ENCODE data around the gene GLIS2.

GLIS2 gene

GRCh38 chr16:4298761-4299522, 16.9 kb upstream of the GLIS2 start:
- no peak for DNase-seq

- no peak for DNase-seq
Measured at GRCh38 chr16:4301177-4301576, 14.7 kb upstream of the GLIS2 start.

- DNase-seq: no peak
Measured at GRCh38 chr16:4301968-4302367, 13.9 kb upstream of the GLIS2 start.

- no peak for DNase-seq
Measured at GRCh38 chr16:4303973-4304372, 11.9 kb upstream of the GLIS2 start.

- no peak for DNase-seq
Measured at GRCh38 chr16:4306470-4307214, 9.2 kb upstream of the GLIS2 start.

- DNase-seq: peak; percentile 96
Measured at GRCh38 chr16:4307215-4308037, 8.4 kb upstream of the GLIS2 start.

- peak; percentile 30 for DNase-seq
Measured at GRCh38 chr16:4309102-4309832, 6.6 kb upstream of the GLIS2 start.

- peak; percentile 56 for DNase-seq
Measured at GRCh38 chr16:4309833-4310266, 6.0 kb upstream of the GLIS2 start.

- peak; percentile 53 for DNase-seq
Measured at GRCh38 chr16:4313563-4314531, 2.0 kb upstream of the GLIS2 start.

- DNase-seq: no peak
Measured at GRCh38 chr16:4314532-4315185, 1.2 kb upstream of the GLIS2 start.

- DNase-seq: no peak
Measured at GRCh38 chr16:4316108-4316863, 419 bp downstream of the GLIS2 start.

- no peak for DNase-seq
Measured at GRCh38 chr16:4316864-4317531, 1.1 kb downstream of the GLIS2 start.

- no peak for DNase-seq
Measured at GRCh38 chr16:4317532-4318450, 1.9 kb downstream of the GLIS2 start.

- DNase-seq: no peak
Measured at GRCh38 chr16:4318451-4318910, 2.6 kb downstream of the GLIS2 start.

- no peak for DNase-seq
Measured at GRCh38 chr16:4318967-4319366, 3.1 kb downstream of the GLIS2 start.

- DNase-seq: no peak
Measured at GRCh38 chr16:4319454-4320421, 3.9 kb downstream of the GLIS2 start.

- no peak for DNase-seq
Measured at GRCh38 chr16:4320571-4321137, 4.8 kb downstream of the GLIS2 start.
